HPDE6-E6E7 (cell line): ENCODE measurements around the gene ATP1A1.

Source experiments
- DNase-seq: peaks from one replicate; pipeline ENCODE4 v3.0.0; 2011; ENCODE audit warnings: missing footprints; ENCODE audit errors: extremely low spot score

Gene ATP1A1

DNA sequence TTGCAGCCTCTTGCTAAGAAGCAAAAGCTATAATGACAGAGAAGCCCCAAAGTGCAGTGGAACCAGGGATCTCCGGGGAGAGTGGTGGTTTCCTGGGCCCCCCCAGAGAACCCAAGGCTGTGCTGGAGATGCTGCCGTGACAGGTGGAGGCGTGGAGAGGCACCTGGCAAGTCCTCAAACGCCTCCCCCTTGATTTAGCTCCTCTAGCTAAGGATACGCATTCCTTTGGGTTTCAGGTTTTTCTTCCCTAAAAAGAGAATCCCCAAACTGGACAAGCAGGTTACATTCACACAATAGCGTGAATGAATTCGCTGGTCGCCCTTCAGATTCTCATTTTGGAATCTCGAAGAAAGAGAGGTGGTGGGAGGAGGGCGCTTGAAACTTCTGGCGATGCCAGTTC lies 853 bp upstream of the ATP1A1 start:
- DNase-seq = no peak

DNA sequence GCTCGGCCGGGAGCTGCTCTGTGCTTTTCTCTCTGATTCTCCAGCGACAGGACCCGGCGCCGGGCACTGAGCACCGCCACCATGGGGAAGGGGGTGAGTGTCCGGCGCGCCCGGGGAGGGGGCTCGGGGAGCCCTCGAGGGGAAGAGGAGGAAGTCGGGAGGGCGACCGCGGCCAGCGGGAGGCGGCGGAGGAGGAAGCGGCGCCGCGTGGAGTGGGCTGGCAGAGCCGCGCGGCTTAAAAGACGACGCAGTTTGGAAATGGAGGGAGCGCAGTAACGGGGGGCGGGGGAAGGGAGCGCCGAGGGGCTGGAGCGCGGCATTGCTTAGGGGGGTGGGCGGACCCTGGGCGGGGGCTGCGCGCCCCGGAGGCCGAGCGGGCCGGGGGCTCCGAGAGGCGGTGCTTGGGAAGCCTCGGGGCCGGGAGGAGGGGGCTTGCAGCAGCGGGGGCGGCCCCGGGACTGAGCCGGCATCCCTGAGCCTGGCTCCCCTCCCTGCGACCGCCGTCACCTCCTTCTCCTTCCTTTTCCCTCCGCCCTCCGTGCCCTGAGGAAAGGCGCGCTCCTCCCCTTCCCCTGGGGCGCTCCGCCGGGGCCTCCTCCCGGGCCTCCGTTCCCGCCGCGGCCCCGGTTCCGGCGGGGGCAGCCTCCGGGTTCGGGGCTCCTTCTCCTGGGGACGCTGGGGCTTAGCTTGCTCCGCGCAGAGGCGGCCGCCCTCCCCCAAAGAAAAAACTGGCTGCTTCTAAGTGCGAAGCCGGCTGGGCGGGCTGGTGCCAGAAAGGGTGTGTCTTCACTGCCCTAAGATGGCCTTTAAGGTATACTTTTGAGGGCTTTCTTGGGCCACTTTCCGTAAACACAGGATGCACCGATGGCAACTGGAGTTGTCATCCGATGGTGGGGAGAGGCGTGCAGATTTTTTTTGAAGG lies 648 bp downstream of the ATP1A1 start:
- no peak for DNase-seq

DNA sequence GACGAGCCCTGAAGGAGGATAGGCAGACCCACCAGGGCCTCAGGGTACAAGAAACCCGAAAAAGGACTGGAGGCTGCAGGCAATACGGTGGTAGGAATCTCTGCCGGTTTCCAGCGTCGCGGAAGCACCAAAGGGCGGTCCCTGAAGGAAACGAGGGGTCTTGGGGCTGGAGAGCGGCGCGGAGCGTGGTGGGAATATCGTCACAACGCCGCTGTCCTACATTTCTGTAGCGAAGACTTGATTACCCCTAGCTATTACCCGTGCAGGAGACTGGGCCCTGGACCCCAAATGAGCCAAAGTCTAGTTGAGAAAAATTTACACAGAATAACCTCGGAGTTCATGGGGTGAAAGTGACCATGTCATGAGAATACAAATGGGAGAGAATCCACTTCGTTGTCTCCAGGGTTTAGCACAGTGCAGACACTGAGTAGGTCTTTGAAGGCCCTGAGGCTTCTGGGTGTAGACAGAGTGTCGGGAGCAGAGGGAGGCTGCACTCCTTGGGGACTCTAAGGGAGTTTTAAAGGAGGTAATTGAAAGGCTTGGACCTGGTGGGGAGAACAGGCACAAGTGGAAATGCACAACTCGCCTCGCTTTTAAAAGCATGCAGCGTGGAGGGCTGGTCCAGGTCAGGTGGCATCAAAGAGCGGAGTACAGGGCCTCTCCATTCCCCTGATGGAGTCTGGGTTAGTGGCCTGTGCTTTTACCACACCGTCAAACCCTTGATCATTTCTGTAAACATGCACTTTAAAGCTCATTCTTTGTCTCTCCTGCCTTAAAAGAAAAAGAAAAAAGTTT lies 1.5 kb downstream of the ATP1A1 start:
- no peak for DNase-seq

DNA sequence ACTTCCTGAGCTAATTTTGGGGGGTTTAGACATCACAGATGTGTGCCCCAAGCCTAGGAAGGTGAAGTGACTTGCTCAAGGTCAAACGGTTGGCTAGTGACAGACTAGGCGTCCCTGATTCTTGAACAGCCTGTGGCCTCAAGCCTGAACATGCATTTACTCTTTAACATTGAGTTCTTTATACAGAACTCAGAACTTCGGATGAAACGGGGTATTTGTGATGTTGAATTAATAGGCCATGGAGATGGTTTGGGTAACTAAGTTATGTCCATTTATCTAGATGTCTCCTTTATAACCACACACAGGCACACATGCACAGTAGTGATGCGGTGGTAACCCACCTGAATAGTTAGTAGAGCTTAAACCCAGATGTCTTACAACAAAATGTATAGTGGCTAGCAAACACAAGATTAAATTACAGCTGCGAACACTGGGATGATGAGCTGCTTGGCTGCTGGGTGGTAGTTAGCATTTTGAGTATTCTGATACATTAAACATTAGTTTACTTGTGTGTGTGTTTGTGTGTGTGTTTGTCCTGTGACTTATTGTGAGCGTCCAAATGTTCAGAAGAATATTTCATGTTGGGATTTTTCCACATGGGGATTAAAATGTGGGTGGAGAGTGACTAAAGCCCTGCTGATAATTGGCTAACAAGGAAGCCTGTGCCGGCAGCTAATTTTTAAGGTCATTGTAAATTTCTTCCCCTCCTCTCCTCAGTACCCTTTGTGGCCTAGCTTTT lies 2.3 kb downstream of the ATP1A1 start:
- no peak for DNase-seq

DNA sequence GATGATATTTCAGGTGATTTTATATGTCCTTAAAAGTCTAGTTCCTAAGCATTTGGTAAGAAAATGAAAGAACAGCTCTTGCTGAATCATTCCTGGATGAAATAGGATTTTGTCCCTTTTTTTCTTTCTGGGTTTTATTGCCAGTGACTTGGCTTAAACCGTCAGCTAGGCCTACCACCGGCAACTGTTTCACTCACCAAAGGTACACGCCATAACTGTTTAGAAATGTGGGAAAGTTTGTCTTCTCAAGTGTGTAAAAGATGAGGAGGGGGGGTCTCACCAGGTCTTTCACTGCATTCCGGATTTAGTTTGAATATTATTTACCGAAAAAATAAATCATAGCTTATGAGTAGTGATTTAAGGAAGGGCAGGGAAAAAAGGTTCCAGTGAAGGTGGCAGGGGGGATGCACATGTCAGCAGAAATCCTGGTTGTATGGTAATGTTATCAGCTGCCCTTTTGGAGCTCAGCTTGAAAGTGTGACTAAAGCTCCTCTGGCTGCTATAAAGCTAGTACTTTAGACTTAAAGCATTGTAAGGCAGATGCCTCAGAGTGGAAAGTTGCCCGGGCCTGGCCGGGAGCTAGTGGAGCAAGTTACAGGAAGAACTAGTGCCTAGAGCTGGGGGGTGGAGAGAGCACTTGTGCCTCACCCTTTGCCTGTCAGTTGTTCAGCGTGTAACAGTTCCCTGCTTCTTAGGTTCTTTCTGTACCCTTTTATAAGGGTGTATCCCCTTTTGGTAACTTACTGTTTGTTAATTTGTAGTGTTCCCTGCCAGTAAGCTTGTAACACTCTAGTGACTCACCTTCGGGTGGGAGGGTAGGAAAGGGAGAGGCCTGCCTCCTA lies 3.1 kb downstream of the ATP1A1 start:
- DNase-seq = no peak

DNA sequence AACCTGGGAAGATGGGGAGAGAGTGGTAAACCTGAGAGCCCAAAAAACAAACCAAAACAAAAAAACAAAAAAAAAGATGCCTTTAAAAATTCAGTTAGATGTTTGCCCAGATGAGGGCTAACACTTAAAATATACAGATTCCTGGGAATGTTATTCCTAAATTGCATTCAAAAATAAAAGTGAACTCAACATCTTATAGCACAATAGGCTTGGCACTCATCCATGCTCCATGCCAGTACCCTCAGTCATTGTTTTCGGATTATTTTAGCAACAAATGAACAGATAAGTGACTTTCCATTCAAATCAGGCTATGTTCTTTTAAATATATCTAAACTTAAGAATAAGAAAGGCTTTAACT lies 3.7 kb downstream of the ATP1A1 start:
- no peak for DNase-seq

DNA sequence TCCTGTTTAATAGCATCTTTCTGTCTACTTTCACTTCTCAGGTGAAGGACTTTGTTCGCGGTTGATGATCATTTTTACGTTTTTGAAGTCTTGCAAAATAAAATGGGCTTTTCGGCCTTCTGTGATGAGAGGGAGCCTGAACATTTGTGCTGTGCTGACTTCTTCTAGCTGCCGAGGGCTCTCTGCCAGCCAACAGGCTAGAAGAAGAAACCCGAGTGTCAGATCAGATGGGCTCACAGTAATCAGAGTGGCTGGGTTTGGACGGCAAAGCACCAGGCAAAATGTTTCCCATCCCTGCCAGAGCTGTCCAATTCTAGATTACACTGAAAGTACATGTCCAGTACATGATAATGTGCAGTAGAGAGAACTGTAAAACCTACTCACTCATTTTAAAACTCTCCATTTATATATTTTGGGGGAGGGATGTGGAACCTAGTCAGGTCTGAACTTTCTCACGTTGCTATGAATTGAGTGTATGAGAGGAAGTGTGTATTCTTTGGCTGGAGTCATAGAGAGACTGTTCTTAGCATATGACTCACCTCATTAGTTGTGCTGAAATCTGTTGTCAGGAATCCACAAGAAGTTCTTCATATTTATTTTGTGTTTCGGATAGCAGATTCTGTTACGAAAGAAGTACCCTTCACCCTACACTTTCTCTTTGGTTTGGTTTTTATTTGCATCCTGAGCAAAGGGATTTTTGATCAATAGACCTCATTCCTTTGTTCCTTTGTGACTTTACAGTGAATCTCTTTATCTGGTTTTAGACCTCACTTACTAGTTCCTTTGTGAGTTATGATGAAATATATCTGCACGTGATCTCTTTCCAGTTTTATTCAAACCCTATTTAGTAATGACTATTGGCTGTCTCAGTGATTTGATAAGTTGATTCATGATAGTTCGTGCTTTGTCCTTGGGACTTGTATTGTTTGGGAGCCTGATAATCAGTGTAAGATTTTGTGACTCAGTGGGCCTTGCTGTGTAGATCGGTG lies 4.8 kb downstream of the ATP1A1 start:
- peak; percentile 54 for DNase-seq

DNA sequence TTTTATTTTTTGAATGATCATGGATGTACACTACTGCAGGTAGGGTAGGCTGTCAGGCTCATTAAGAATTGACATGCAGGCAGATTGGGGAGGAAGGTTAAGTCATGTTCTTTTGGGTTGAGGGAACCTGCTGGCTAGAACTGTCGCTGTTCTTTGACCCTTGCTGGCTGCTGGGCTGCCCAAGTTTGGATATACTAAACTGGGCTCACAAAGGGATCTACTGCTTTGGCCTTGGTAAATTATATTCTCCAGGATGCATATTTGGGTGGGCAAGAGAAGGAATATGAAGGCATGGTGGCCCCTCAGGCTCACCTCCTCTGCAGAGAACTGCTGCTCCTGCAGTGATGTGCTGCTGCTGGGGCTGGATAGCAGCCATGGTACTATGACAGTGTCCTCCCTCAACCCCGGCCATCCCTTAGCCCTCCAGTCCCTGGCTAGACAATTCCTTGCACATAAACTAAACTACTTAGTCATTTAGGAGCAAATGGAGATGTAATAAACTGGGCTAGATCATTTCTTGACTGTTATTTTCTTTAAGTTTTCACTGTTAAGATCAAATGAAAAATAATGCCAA lies 6.1 kb downstream of the ATP1A1 start:
- DNase-seq = no peak

DNA sequence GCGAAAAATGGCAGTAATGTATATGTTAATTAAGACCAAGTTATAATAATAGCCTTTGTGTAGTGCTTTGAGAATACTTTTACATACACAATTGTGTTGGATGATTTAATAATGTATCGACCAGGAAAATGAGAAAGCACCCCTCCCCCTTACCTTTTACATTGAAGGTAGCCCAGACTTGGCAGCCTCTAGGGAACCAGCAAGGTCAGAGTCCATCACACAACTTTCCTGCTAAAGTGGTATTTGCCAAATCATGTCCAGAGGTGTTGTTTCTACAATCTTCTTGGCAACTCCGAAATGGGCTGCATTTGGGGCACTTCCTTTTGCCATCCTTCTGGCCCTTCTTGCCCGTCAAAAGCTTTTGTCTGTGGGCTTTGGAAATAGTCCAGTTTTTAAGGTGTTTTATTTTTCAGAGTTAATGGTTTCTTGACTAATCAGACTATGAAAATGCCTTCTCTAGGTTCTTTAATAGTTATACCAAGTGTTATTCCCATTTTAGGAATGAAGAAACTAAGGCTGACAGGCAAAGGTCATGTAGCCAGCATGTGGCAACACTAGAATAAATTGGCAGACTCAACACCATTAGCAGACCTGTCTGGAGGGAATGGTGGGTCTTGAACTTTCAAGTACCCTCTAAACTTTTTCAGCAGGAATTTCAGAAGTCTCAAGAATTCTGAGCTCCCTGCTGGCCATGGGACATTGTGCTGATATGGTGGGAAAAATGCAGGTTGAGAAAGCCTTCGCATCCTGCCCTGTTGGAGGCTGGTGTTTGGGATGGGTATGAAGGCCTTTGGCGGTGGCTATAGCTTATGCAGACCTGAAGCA lies 6.8 kb downstream of the ATP1A1 start:
- no peak for DNase-seq

DNA sequence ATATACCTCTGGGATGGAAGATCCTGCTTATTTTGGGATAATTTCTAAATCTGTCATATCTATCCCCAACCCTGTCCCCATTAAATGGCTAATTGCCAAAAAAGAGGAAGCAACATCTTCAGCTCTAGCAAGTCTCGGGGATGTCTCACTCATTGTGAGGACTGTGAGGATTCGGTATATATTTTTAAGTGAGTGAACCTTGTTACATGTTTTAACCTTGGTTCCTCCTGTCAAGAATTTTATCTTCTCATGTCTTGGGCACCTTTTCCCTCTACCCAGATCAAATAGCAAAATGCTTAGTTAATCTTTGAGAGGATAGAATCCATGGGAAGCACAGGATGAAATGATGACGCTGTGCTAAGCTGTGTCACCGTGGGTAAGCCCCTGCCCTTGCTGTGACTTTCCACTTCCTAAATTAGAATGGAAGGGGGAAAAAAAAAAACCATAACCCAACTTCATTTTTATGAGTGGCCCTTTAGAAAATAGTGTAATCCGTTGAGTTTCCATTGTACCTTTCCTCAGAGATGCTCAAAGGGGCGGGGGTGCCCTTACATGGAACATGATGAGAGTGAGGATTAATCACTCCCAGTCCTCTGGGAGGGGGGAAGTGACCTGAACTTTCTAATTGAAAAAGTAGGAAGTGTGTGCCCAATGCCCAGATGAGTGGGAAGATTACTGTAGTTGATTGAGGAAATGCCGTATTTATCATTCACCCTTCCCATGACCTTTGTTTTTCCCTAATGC lies 7.6 kb downstream of the ATP1A1 start:
- no peak for DNase-seq

DNA sequence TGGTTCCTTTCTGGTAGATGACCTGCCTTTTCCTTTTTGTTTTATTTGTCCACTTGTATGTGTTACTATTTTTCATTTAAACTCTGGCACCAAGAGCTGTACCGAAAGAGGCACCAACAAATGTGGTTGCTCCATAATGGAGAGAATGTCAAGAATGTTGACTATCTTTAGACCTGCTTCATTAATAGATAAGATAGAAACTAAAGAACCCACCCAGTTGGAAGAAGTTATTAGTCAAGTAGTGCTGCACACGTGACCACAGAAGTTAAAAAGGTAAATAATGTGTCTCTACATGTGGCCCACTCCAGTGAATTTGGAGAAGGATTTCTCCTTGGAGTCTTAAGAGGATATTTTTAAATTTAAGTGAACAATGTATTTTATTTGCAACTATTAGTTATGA lies 9.3 kb downstream of the ATP1A1 start:
- no peak for DNase-seq

DNA sequence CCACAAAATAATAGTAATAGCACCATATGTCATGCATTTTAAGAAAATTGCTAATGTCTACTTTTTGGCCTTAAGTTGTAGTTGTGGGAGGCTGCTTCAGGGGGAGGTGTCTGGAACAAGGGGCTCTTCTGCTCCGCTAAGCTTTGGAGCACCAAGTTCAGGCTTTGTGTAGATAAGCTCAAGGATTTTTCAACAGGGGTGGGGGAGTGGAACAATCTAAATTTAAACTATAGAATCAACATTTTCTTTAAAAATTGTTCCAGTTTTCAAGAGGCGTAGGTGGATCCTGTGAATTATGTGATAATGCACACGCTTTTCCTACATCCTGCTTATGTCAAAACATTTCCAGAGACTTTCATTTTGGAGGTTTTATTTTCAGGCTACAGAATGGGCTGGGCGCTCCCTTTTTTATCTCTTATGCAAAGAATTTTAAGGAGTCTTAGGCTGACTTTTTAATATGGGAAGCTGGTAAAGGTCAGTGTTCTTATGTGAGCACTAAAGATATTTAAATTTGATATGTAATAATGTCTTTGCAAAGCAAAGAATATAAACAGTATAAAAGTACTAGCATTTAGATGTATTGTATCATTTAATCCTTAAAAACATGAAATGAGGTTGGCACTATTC lies 9.9 kb downstream of the ATP1A1 start:
- DNase-seq = no peak

DNA sequence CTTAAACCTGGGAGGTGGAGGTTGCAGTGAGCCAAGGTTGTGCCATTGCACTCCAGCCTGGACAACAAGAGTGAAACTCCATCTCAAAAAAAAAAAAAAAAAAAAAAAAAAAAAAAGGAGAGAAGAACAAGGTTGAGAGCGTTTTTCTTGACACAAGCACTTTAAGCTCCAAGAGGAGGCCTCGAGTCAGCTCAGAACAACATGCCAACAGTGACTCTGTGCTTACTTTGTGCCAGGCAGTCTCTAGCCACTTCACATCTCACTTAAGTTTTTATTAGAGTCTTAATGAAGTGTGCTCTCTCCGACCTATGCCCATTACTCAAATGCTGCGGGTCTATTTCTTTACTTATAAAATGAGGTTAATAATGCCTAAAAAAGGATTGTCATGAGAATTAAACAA lies 13.0 kb downstream of the ATP1A1 start:
- no peak for DNase-seq

DNA sequence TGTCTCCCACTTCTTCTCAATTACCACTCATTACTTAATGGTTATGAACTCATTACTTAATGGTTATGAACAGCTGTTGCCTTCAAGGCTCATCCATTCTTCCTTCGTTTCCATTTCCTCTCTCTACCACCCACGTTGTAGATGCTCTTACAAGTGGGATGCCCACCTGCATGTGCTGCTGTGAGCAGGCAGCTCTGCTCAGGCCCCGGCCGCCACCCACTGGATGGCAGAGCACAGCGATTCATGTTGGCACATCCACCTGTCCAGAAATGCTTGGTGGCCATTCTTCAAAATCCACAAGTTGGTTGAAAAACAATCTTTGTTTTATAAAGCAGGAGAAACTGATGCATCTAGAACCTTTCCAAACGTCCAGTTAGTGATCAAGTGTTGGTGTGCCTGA lies 14.5 kb downstream of the ATP1A1 start:
- no peak for DNase-seq

DNA sequence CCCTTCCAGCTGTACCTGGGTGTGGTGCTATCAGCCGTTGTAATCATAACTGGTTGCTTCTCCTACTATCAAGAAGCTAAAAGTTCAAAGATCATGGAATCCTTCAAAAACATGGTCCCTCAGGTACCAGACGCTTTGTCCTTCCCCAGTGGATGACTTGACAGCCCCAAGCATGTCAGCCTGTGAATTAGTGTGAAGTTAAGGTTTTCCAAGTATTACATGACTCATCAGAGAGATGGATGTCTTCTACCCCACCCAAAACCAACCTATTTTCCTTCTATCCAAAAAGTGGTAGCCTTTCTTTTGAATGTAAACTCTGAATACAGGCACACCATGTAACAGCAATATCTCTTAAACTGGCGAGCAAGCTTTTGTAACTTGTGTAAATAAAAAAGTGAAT lies 15.1 kb downstream of the ATP1A1 start:
- no peak for DNase-seq

DNA sequence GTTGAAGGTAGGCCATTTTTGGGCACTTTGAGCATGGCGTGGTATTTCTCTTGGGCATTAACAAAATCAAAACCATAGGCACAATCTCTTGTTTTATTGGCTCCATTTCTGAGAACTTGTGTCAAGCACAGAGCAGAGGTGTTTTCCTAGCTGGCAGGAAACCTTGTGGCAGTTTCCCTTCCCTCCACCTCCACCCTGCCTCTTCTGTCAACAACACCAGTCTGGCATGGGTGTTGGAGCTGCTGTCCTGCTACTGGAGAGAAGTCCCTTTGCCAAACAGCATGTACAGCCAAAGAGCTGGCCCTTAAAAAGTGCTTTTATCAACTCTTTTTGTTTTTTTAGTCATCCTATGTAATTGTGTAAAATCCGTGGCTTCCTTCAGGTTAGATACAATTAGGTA lies 16.0 kb downstream of the ATP1A1 start:
- no peak for DNase-seq

DNA sequence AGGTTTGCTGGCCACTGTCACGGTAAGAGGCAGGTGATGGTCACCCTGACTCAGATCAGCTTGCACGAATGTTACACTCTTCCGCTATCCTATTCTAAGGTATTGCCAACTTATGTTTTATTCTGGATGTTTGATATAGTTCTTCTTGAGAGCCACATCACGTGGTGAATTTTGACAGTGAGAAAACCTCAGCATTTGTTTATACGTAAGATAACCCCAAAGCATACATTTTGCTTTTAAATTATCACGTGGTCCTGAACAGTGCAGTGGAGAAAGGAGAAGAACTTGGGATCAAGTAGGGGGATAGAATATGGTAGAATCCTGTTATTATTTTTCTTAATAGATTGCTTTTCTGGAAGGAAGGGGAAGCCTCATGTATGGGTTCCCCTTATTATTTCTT lies 16.6 kb downstream of the ATP1A1 start:
- DNase-seq = no peak

DNA sequence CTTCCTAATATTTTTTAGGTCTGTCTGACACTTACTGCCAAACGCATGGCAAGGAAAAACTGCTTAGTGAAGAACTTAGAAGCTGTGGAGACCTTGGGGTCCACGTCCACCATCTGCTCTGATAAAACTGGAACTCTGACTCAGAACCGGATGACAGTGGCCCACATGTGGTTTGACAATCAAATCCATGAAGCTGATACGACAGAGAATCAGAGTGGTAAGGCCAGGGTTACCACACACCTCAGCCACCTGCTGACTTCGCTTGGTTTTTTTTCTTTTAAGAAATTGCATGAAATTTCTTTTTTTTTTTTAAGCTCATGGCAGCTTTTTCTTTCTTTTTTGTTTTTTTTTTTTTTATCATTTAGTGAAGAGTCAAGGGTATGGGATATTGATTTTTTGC lies 17.2 kb downstream of the ATP1A1 start:
- no peak for DNase-seq
